IMR-90 (cell line): ENCODE data around the gene PLEKHA4.

Experiments used
- BHLHE40 ChIP-seq: fragments of 150-350 bp; IDR thresholded peaks from 2 replicates; pipeline ENCODE4 v1.6.1; 2016; ENCODE audit warnings: mild to moderate bottlenecking, low read depth, low read length
- CEBPB ChIP-seq: IDR thresholded peaks from 2 replicates; pipeline ENCODE4 v1.6.1; 2012; ENCODE audit warnings: low read depth, low read length, improper control_type of control experiment
- ELK1 ChIP-seq: fragments of 150-350 bp; IDR thresholded peaks from 2 replicates; pipeline ENCODE4 v1.6.1; 2016; ENCODE audit warnings: low read depth, mild to moderate bottlenecking, low read length, moderate library complexity, borderline replicate concordance
- MAFK ChIP-seq: IDR thresholded peaks from 2 replicates; pipeline ENCODE4 v1.6.1; 2012; ENCODE audit warnings: low read depth, low read length, improper control_type of control experiment
- MXI1 ChIP-seq: IDR thresholded peaks from 2 replicates; pipeline ENCODE4 v1.6.1; 2012; ENCODE audit warnings: low read depth, mild to moderate bottlenecking, low read length, moderate library complexity, borderline replicate concordance
- POLR2A ChIP-seq: IDR thresholded peaks from 2 replicates; pipeline ENCODE4 v1.6.1; 2012; ENCODE audit warnings: mild to moderate bottlenecking, low read depth, low read length
- RAD21 ChIP-seq: IDR thresholded peaks from 2 replicates; pipeline ENCODE4 v1.6.1; 2012; ENCODE audit warnings: low read length, improper control_type of control experiment
- RCOR1 ChIP-seq: IDR thresholded peaks from 2 replicates; pipeline ENCODE4 v1.6.1; 2012; ENCODE audit warnings: mild to moderate bottlenecking, low read length, improper control_type of control experiment; ENCODE audit not compliant: insufficient replicate concordance
- USF2 ChIP-seq: fragments of 150-350 bp; IDR thresholded peaks from 2 replicates; pipeline ENCODE4 v1.6.1; 2017; ENCODE audit warnings: mild to moderate bottlenecking, antibody characterized with exemption, low read length, low read depth
- TF ChIP-seq, protein P1 (sequence below): conservative IDR thresholded peaks from 2 replicates; pipeline ENCODE4 v1.5.1; 2012; ENCODE audit warnings: mild to moderate bottlenecking, low read depth, low read length, improper control_type of control experiment

DNA sequence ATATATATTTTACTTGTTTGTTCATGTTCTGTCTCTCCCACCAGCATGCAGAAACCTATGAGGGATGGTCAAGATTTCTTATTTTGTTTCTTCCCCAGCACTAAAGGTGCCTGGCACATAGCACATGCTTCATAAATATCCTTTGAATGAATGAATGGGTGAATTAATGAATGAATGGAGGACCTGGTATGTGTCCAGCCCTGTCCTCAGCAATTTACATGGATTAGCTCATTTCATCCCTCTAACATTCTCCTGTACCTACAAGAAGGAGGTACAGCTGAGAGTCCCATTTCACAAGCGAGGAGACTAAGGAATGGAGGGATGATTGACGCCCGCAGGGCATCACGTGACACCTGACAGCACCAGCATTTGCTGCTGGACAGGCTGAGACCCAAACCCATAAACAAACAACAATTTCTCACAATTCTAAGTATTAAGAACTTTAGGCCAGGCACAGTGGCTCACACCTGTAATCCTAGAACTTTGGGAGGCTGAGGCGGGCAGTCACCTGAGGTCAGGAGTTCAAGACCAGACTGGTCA is 50.8 kb downstream of the PLEKHA4 start:
- no peak for TF ChIP-seq CEBPB
- TF ChIP-seq, protein P1, sequence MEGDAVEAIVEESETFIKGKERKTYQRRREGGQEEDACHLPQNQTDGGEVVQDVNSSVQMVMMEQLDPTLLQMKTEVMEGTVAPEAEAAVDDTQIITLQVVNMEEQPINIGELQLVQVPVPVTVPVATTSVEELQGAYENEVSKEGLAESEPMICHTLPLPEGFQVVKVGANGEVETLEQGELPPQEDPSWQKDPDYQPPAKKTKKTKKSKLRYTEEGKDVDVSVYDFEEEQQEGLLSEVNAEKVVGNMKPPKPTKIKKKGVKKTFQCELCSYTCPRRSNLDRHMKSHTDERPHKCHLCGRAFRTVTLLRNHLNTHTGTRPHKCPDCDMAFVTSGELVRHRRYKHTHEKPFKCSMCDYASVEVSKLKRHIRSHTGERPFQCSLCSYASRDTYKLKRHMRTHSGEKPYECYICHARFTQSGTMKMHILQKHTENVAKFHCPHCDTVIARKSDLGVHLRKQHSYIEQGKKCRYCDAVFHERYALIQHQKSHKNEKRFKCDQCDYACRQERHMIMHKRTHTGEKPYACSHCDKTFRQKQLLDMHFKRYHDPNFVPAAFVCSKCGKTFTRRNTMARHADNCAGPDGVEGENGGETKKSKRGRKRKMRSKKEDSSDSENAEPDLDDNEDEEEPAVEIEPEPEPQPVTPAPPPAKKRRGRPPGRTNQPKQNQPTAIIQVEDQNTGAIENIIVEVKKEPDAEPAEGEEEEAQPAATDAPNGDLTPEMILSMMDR = no peak
- no peak for TF ChIP-seq MXI1
- TF ChIP-seq POLR2A = no peak
- TF ChIP-seq RAD21 = no peak
- TF ChIP-seq MAFK = no peak
- TF ChIP-seq BHLHE40 = no peak
- TF ChIP-seq RCOR1 = no peak
- no peak for TF ChIP-seq USF2
- TF ChIP-seq ELK1 = no peak
